ENCODE results near the gene AKAP1.

DNA sequence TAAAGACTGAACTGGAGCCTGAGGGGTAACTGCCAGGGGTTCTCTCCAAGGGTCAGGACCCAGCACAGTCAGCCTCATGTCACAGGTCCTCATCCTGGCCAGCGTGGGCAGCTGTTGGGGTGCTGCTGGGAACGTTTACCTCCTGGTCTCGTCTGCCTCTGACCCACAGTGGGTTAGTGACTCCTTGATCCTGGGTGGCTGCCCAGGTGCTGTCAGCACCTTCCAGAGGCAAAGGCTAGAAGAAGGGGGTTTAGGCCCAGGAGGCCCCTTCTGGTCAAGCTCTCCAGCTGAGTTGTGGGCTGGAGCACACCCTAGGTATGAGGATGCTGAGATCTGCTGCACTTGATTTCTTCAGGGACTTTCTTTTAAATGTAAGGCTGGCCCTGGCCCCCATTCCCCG is 30.3 kb downstream of the AKAP1 start:
- no peak for TF ChIP-seq POLR2A (IDR thresholded peaks at IDR 0.05)
- TF ChIP-seq, protein P1, sequence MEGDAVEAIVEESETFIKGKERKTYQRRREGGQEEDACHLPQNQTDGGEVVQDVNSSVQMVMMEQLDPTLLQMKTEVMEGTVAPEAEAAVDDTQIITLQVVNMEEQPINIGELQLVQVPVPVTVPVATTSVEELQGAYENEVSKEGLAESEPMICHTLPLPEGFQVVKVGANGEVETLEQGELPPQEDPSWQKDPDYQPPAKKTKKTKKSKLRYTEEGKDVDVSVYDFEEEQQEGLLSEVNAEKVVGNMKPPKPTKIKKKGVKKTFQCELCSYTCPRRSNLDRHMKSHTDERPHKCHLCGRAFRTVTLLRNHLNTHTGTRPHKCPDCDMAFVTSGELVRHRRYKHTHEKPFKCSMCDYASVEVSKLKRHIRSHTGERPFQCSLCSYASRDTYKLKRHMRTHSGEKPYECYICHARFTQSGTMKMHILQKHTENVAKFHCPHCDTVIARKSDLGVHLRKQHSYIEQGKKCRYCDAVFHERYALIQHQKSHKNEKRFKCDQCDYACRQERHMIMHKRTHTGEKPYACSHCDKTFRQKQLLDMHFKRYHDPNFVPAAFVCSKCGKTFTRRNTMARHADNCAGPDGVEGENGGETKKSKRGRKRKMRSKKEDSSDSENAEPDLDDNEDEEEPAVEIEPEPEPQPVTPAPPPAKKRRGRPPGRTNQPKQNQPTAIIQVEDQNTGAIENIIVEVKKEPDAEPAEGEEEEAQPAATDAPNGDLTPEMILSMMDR (IDR thresholded peaks at IDR 0.05): no peak
